Stimulated activated CD8-positive, alpha-beta memory T cell treated with anti-CD3 and anti-CD28 coated beads, Interleukin-12 subunit alpha, Interleukin-12 subunit beta, amount 100 ng/mL, for 1 hour (primary cell): ENCODE data around the gene MLKL.
A peak's percentile ranks its signal among the peaks of the same experiment; 100 is the strongest.
"Not testable (repeated sequence)": the region's sequence is repeated elsewhere in the genome, so short reads cannot be mapped to it uniquely, and the experiment has no call there.

Experiments used
- DNase-seq: peaks from one replicate; pipeline ENCODE4 v3.0.0-alpha.2; 2020; ENCODE audit warnings: low read depth

MLKL gene

GRCh38 chr16:74732707-74733350, 32.2 kb upstream of the MLKL start:
- DNase-seq = no peak

- DNase-seq = no peak
Measured at GRCh38 chr16:74731853-74732477, 31.3 kb upstream of the MLKL start.

GRCh38 chr16:74729783-74730683, 29.4 kb upstream of the MLKL start:
- DNase-seq = no peak

GRCh38 chr16:74727903-74728302, 27.2 kb upstream of the MLKL start:
- DNase-seq = no peak

- DNase-seq = no peak
Measured at GRCh38 chr16:74726716-74727115, 26.1 kb upstream of the MLKL start.

GRCh38 chr16:74725651-74726455, 25.2 kb upstream of the MLKL start:
- no peak for DNase-seq

DNA sequence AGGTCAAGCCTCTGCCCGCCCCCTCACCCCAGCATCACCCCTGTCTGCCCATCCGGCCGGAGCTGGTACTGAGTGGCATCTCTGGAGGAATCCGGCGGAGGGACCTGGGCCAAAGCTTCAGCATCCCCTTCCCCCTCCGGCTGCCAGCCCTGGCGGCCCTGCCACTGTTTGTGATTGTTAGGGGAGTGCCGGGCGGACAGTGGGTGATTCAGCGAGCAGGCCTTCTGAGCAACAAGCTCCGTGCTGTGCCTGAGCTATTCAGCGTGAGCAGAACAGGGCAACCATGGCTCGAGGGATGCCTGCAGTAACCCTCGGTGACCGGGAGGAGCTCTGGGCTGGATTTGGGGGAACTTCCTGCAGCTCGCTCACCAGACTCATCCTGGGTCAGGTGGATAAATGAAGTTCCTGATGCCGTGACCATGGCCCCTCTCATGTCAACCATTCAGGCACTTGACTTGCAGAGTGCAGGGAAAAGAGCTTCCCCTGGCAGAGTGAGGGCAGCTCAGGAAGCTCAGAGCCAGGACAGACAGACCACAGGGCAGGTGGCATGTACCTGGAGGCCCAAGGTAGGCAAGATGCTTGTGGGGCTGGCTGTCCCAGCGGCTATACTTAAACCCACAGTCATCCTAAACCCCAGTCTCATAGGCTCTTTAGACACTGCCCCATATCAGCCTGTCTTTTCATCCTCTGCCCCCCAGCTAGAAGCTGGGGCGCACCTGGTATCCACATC, 24.3 kb upstream of the MLKL start:
- DNase-seq = no peak

GRCh38 chr16:74723256-74723655, 22.6 kb upstream of the MLKL start:
- no peak for DNase-seq

DNA sequence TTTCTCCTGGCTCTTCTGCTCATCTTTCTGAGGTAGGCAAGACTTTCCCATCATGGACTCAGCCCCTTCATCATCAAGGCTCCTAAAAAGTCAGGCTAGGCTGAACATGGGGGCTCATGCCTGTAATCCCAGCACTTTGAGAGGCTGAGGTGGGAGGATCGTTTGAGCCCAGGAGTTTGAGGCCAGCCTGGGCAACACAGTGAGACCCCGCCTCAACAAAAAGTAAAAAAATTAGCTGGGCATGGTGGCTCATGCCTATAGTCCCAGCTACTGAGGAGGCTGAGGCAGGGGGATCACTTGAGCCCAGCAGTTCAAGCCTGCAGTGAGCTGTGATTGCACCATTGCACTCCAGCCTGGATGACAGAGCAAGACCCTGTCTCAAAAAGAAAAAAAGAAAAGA, 21.5 kb upstream of the MLKL start:
- DNase-seq = not testable (repeated sequence)

- DNase-seq = no peak
Measured at GRCh38 chr16:74721716-74722115, 21.1 kb upstream of the MLKL start.

DNA sequence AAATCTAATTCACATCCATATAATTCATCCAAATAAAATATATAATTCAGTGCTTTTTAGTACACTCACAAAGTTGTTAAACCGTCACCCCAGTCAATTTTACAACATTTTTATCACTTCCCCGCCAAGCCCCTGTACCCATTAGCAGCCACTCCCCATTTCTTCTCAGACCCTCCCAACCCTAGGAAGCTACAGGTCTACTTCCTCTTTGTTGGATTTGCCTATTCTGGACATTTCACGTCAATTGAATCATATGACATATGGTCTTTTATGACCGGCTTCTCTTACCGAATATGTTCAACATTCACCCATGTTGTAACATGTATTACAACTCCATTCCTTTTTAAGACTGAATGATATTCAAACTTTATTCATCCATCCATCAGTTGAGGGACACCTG, 19.9 kb upstream of the MLKL start:
- no peak for DNase-seq

- no peak for DNase-seq
Measured at GRCh38 chr16:74718741-74719610, 18.3 kb upstream of the MLKL start.

DNA sequence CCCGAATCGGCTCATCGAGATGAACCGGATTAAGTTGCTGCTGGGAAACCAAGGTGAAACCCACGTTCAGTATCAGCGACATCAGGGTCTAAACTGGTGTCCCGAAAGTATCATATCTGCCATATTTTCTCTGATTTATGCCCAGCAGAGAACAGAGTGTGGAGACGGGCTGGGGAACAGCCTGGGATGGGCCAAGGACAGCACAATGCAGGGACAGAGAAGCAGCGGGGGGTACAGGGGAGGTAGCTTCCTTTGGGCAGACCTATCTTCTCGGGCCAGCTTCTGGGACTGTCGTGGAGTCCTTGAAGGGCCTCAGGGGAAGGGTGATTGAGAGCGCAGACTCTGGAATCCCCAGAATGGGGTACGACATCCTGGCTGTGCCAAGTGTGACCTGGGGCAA, 17.5 kb upstream of the MLKL start:
- no peak for DNase-seq

DNA sequence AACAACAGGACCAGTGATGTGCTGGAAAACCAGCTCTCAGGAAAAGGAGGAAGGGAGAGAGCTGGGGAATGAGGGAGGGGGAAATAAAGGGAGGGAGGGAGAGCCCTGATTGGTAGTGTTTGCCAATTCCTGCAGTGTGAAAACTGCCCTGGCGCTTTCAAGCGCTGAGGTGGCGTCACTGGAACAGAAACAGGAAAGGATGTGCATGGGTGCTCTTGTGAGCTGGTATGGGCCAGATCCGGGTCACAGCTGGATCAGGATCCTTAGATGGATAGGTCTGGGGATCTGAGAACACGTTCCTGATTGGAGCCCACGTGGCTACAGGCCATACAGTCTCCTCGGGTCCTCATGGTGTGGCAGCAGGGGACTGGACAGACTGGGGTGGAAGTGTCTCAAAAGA, 16.7 kb upstream of the MLKL start:
- DNase-seq = no peak

DNA sequence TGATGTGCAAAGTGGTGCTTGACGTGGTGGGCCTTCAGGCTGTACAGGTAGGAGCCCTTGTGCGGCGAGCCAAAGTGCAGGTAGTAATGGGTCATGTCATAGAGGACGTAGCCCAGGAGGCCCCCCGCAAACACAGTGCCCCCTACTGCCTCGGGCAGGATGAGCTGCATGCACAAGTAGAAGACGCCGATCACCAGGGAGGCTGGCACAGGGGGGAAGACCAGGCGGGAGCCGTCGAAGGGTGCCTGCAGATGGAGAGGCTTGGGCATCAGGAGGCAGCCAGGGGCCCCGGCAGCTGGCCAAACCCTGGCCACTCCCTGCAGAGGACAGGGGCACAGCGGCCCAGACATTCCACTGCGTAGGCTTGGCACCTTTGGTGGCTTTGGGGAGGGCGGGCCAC, 15.7 kb upstream of the MLKL start:
- DNase-seq = no peak

GRCh38 chr16:74713876-74714275, 13.2 kb upstream of the MLKL start:
- DNase-seq = no peak

- no peak for DNase-seq
Measured at GRCh38 chr16:74713325-74713724, 12.7 kb upstream of the MLKL start.

DNA sequence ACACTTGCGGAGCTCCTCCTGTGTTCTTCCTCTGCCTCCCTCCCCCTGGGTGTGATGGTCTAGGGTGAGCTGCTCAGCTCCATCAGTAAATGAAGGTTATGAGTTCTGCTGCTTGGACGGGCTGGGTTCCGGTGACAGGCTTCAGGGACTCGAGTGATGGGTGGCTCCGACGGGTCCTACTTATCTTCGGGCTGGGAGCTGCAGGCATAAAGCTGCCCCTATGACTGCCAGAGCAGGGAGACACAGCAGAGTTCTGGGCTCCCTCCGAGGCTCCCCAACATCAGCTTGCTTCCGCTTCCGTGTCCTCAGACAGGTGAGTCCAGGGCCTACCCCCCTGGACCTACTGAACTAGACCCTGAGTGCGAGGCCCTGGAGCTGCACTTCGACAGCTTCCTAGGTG, 11.3 kb upstream of the MLKL start:
- DNase-seq = no peak

DNA sequence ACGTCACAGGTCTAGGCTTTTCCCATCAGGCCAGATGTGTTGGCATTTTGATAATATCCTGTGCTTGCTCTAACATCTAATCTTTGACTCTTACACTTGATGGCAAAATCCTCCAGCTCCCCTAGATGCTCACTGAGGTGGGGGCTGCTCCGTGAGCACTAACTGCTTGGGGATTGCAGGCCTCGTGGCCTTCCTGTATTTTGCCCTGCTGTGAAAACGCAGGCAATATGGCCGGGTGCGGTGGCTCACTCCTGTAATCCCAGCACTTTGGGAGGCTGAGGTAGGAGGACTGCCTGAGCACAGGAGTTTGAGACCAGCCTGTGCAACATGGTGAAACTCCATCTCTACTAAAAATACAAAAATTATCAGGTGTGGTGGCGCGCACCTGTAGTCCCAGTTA, 9.7 kb upstream of the MLKL start:
- DNase-seq = no peak

GRCh38 chr16:74709441-74709877, 8.8 kb upstream of the MLKL start:
- peak; percentile 70 for DNase-seq

DNA sequence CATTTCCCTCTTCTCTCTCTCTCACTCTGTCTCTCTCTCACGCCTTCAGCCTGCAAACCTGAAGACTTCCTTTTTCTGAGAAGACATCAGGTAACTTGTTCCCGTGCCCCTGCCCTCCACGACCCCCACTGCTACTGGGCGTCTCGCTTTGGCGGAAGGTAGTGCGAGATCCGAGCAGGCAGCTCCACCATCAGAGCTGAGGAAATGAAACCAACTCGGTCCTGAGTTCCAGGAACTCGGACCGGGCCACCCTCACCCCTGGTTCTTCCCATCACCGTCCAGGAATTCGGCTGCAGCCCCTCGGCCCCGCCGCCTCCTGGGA, 585 bp downstream of the MLKL start:
- DNase-seq = no peak
